RWPE1 (cell line): Measurements from ENCODE around the gene KLF7.

Experiments
- CTCF ChIA-PET: fragments of 350-600 bp; sonication (Branson Sonifier 250); formaldehyde crosslinking; extraction: SDS; loops from one replicate; lab custom pipeline; 2021; lab: Yijun Ruan, JAX
- POLR2A ChIA-PET: fragments of 400-600 bp; formaldehyde crosslinking; extraction: SDS; loops from one replicate; lab custom pipeline; 2020; ENCODE audit warnings: antibody characterized with exemption; ENCODE audit not compliant: low non-redundant PET; lab: Yijun Ruan, JAX
- DNase-seq: peaks from one replicate; pipeline ENCODE4 v3.0.0; 2012; ENCODE audit warnings: low spot score
- H3K27ac ChIP-seq: fragments of 450-650 bp; 2 replicates; pipeline ENCODE4 v1.5.1; 2017
- CTCF ChIP-seq: fragments of 450-650 bp; conservative IDR thresholded peaks from 2 replicates; pipeline ENCODE4 v1.5.1; 2017; ENCODE audit warnings: low read depth, mild to moderate bottlenecking

Gene KLF7

GRCh38 chr2:207035875-207036274, 129.9 kb downstream of the KLF7 start:
- ChIA-PET POLR2A (no interaction called here), CTCF (no interaction called here)
- no peak overlapping the region for H3K27ac ChIP-seq

GRCh38 chr2:207032490-207032889, 133.3 kb downstream of the KLF7 start:
- ChIA-PET CTCF (interaction anchor here (0.8 kb wide), 1 partner anchor 427 kb away, joined by 3 read pairs; no protein-coding TSS in a partner anchor), POLR2A (no interaction called here)
- H3K27ac ChIP-seq: no peak overlapping the region
- TF ChIP-seq CTCF: no peak
- no peak for DNase-seq

More at GRCh38 chr2:207035875-207036274, 129.9 kb downstream of the KLF7 start:
- TF ChIP-seq CTCF: no peak
- no peak for DNase-seq
